Lung microvascular endothelial cell (primary cell): ENCODE data around the gene PLEKHA6. TPM values are rescaled to one million over a fixed set of nuclear protein-coding genes. Genes with fewer than 3 reads are reported as not detected.

Experiments used
- DNase-seq, 2 donors: peaks; one replicate each; pipeline versions ENCODE4 v3.0.0 to v3.0.0-alpha.2; 2010; ENCODE audit warnings: low read depth in 2 of 2
- total RNA-seq: library from RNA; depleted of rRNA; stranded (reverse); fragments of >200 nt; gene quantifications from 2 replicates; pipeline ENCODE4 v1.2.1, GENCODE V29; 2014

PLEKHA6 gene
- total RNA-seq, 1 donor from 2014 or later, result 0.40 TPM

DNA sequence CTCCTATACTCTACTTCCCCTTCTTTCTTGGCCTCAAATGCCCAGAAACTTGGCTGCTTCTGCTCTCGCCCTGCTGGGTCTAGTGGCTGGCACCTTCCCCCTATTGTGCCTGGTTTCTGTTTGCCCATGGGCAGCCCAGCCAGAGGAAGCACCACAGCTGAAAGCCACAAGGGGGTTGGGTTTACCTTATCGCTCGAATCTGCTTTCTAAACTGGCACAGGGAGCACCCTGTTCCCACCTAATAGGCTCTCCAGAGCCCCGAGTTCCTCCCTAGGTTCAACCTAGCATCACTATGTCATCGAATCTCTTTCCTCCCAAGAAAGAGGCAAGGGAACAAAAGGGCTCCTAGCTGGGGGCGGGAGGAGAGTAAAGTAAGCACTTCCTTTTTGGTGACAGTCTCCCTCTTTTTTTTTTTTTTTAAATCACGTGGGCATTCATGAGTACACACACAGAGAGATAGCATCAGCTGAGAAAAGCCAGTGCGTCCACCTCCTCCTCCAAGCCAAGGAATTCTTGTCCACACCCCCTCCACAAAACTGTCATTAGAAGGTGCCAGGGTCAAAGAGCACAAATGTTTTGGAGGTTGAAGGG, 72.8 kb downstream of the PLEKHA6 start:
- peak in 1 of 2 donors; percentile 19 for DNase-seq

DNA sequence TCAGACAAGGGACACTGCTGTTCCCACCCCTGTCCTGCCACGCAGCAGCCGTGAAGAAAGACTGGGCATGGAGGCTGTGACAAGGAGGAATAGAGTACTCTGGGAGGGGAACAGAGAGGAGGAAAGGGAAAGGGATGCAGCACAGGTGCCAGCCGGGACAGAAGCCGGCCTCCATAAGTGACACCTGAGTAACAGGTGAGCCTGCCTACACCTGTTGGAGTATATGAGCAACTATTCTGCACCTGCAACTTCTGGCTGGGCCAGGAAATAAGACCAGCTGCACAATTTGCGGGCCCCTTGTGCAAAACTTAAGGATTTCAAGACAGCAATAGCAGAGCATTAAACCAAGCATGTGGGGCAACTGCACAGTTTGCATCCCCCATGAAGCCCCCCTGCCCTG, 73.4 kb downstream of the PLEKHA6 start:
- DNase-seq, result no peak

DNA sequence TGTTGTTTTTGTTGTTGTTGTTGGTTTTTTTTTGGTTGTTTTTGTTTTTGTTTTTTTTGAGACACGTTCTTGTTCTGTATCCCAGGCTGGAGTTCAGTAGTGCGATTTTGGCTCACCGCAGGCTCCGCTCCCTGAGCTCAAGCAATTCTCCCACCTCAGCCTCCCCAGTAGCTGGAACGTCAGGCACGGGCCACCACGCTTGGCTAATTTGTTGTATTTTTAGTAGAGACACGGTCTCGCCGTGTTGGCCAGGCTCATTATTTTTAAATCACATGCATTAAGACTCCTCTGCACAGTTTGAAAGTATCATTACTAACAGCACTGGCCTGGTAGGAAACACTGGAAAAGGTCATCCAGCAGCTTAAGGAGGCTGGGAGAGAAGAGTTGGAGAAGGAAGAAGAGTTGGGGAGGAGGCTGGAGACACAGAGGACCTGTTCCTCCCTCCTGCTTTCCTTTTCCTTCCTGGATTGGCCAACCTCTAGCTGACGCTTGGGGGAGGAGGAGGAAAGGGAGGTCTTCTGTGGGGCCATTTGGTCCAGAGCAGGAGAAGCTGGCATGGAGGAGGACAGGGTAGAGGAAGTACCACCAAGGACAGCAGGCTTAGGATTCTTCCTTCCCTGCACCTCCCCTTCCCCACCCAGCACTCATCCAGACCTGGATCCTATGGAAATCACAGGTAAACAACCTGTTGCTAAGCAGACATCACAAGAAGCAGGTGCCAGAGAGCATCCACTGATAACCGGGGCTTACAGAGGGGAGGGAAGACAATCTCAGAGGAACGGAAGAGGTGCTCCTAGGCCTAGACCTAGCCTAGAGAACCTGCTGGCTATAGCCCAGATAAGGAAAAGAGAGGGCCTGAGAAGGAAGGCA, 74.1 kb downstream of the PLEKHA6 start:
- DNase-seq, result no peak

DNA sequence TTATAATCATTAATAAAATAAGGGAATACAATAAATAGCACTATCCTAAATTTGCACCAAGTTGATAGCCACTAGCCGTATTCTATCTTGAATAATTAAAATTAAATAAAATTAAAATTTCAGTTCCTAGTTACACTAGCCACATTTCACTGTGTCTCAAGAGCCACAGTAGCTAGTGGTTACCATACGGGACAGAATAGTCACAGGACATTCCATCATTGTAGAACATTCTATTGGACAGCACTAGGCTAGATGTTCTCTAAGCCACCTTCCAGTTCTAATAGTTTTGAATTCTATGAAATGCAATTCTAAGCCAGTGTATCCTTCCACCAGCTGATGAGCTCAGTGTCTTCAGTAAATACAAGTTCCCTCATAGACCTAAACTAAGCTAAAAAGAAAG, 74.8 kb downstream of the PLEKHA6 start:
- DNase-seq, result no peak

DNA sequence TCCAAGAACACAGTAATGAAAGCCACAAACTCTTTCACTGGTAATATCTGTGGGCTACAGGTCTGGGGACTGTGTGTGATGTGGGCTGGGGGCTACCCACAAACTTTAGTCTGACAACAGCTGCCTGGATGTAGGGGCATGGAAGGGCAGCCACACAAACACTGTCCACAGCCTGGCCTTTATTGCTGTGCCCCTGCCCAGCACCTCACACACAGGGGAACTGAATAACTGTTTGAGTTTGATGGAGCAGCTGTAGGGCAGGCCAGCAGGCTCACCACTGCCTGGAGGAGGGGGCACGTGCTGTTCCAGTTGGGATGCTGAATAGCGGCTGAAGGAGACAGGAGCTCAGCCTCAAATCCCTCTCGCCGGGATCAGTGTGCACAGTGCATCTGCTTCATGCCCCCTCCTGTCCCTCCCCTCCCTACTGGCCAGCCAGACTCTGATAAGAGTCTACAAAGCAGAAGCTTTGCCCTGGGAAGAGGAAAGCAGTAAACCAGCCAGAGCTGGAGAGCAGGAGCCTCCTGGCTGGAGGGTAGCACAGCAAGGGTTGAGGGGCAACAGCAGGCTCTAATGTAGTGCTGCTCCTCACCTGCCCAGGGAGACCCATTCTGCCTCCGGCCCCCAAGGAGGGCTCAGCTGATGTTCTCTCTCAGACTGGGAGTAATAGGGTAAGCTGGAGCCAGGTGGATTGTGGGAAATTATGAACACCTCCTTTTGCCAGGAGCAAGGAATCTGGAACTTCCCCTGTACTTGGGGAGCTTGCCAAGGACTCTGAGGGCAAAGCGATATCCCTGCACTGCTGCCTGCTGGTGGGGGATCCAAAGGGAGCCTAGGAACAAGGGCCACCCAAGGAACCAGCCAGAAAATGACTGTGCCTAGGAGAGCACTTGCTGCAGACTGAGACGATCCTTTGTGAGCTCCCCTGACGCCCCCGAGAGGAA, 75.7 kb downstream of the PLEKHA6 start:
- DNase-seq, result no peak

DNA sequence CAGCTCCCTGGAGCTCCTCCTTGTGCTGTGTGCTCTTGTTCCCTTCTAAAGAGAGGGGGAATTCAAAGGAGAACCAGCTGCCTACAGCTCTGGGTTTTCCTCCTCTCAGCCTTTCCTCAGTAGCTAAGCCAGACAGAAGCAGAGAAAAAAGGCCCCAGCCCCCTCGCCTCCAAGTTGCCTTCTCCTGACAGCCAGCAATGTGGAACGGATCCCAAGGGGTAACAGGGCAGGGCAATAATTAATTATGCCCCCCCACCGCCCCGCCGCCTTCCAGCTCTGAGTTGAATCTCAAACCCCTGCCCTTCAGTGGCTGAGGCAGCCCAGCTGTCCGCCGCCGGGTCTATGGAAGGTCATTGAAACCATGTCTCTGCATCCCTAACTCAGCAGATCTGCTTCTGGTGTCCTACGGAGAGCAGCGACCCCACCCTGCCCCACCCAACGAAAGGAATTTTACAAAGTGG, 76.9 kb downstream of the PLEKHA6 start:
- no peak for DNase-seq

DNA sequence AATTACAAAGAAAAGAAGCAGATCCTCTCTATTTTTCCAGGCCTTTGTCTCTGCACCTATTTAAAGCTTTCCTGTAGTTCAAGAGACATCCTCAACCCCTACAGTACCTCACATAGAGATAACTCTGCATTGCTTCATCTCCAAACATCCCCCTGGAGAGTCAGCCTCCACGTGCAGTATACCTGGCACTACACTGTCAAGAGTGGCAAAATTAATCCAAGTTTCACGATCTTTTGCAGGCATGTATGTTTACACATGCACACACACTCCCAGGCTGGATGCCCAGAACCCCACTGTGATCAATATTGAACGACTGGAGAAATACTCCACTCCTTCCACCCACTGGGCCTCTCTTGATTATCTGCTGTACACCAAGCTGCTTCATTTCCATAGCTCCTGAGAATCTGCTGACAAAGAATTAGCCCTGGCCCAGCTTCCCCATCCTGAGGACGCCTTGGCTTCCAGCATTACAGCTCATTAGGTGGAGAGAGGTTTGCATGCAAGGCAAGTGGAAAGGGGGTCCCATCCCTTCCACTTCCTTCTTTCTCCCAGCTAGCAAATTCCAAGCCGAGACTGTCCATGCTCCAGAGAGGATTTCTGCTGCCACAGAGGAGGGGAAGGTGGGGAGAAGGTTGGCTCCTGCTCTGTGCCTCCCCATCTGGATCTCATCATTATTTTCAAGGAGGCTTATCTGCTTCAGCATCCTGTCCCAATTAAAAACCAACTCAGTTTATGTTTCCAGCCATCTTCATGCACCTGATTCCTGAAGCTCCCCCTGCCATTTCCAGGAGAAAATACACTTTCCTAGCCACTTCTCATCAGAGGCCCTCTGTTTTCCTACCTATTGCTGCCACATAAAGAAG, 79.4 kb downstream of the PLEKHA6 start:
- DNase-seq, result no peak

DNA sequence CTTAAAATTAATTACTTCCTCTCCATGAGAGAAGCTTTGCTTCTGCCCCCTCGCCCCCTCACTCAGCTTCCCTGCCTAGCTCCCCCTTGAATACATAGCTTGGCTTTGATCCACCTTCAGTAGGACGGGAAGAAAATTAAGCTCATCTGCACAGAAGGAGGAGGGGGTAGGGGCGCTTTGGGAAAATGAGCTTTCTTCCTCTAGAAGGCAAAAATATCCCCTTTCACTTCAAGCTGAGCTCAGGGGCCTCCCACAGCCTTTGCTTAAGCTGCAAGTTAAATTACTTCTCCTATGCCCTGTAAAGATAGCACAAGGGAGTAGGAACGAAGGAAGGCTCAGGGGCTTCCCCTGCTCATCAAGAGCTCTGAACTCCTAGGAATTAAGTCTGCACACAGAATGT, 80.8 kb downstream of the PLEKHA6 start:
- DNase-seq, result no peak

DNA sequence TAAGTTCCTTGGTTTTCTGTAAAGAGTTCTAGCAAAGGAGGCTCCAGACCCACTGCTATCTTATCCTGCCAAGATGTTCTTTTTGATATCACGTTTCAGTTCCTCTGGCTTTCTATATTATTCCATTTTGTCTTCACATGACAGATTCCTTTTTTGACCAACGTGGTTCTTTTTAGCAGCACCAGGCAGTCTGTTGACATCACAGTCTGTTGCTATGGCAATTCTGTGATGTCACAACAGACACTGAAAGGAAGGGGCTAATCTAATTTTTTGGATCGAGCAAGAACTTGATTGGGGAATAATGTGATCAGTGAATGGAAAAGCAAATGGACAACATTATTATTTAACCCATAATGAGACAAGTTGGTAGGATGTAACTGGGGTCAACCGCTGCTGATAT, 81.5 kb downstream of the PLEKHA6 start:
- peak in 1 of 2 donors; percentile 19 for DNase-seq

DNA sequence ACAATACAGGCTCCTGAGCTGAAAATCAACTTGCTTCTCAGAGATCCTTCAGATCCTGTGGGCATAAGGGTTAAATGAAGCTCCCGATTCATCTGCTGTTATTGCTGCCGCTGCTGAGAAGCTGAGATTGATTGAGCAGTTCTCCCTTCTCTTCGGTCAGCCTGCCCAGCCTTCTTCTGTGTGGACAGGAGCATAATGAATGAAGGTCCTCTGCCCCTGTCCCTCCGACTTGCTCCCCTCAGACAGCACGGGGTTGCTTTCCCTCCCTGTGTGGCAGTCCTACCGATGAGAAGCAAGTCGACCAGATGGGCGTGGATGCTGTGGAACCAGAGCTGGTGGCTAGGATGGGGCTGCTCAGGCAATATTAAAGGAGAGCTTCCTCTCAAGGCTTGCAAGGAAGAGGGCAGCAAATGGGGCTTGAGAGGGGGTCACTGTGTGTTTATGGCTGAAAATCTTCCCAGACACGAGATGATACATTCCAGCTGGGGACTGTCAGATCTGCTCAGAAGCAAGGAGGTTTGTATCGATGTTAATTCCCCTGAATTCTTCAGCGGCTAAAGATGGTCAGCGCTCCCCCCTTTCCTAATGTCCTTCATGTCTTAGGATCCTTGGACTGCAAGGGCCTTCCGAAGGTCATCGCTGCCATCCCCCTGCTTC, 82.0 kb downstream of the PLEKHA6 start:
- no peak for DNase-seq

DNA sequence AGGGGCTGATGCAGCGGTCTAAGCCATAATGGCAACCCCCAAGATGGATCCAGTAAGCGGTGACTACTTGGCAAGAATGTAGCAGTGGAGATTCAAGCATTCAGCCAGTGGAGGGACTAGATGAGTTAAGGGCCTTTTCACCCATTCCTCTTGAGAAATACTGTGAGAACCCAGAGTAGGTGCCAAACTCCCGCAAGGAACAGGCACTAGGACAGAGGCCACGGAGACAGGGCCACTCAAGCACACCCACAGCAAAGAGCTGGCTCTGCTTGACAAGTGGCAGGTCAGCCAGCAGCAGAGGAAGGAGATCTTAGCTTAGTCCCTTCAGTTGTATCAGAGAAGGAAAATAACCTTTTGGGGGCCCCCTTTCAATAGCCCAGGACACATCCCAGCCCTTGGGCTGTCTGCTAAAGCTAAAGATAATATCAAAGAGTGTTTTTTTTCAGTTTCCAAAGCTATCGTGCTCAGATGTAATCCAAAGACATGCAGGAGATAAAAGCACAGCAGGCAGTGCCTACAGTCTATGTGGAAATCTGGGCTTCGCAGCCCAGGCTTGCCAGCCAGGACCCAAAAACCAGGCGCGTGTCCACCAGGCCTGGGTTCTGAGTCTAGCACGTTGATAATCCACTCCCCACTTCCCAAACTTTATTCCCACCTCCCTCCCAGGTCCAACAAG, 83.9 kb downstream of the PLEKHA6 start:
- no peak for DNase-seq

DNA sequence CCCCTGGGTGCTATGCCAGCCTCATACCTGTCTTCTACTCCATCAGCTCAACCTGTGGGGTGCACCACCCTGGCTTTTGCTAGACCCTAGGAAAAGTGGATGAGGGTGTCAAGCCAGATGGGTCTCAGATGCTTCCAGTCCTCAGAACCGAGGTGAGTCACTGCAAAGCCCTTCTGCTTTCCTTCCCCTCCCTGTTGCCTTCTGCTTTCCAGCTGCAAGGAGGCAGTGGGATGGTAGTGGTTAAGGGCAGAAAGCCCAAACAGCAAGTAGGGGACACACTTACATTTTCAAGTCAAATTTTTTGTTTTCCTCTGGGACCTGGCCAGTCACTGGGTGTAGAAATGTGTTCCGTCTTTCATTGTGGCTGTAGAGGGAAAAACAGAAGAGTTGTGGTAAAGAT, 85.3 kb downstream of the PLEKHA6 start:
- no peak for DNase-seq

DNA sequence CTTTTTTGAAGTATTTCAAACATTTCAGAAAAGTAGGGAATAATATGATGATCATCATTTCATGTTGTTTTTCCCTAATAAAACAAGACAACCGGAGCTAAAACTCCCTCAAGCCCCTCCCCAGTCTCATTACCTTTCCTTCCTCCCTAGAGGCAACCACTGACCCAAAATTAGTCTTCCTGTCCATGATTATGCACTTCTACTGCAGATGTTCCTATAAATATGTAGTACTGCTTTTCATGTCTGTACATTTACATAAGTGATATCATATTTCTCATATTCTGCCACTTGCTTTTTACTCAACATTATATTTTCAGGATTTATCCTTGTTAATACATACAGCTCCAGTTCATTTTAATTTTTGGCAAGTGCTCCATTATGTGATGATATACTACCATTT, 87.2 kb downstream of the PLEKHA6 start:
- DNase-seq, result no peak

DNA sequence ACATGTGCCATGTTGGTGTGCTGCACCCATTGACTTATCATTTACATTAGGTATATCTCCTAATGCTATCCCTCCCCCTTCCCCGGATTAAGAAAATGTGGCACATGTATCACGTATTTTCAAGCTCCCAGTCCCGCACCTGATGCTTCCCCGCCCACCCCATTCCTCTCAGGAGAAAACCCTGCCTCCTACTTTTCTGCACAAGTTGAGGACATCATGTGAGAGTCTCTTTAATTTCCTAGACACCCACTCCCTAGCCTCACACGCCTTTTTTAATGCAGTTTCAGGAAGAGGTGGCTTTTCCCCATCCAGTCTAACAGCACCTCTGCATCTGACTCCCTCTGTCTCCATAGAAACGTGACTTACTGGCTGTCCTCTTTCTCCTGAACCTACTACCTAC, 87.8 kb downstream of the PLEKHA6 start:
- no peak for DNase-seq

DNA sequence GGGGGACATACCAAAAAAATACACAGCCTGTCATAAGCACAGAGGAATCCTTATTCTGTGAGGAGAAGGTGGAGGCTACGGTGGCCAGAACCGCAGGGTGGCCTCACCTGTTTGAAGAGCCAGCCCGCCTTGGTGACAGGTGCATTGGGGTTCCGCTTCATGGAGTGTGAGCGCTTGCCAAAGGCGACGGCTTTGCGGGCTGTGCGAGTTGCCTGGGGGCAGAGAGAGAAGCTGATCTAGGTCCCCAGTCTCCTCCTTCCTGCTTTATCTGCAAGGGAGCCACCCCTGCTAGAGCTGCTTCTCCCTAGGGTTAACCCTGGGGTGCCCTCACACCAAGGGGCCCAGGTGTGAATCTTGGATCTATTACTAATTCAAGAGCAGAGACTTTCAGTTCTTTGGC, 91.6 kb downstream of the PLEKHA6 start:
- no peak for DNase-seq

DNA sequence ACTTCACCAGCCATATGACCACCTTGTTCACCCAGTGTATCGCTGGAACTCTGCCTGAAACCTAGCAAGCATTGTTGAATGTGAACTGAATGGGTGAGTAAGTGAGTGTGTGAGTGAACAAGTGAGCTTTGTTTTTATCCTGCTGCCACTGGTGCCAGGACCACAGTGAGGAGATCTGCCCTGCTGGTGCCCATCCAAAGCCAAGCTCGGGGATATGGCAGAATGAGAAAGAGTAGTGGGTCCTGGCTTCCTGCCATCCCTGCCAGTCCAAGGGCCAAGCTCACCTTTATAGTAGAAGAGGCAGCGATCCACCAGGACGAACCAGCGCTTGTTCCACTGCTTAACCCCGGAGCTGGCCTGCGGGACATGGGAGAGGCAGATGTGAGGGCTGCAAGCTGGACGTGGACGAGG, 92.5 kb downstream of the PLEKHA6 start:
- DNase-seq, result no peak

DNA sequence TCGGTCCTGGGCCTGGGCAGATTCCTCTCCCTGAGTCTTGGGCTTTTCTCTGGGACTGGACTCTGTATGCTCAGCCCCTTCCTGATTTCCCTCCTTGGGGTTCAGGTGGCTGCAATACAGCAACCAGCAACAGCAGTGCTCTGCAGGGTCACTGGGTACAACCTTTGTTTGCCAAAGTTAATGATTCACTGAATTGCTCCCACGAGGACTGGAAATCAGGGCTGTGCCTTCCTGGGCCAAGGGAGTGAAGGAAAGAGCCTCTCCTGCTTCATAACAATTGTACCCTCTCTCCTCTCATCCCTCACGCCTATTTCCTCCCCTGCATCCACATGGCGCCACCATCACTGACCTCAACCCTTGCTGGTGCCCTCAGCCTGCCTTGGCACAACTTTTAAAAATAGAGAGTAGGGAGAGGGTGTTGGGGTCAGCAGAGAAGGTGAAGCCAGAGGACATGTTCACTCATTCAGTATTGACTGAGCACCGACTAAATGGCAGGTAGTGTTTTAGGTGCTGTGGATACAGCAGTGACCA, 93.2 kb downstream of the PLEKHA6 start:
- DNase-seq, result no peak

DNA sequence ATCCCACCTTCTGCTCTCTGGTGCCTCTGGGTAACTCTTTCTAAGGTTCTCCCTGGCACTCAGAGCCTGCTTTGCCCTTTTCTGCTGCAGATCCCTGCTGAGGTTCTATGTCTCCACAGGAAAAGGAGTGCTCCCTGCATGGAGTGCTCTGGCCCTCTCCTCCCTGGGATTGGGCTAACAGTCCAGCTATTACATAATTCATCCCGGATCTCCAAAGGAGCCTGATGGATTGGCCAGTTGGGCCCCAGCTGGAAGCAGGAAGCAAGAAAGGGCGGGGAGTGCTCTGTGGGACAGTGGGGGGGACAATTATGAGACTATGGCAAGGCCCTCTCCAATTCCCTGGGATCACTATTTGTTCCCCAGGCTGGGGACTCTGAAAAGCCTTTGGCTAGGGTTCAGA, 94.1 kb downstream of the PLEKHA6 start:
- DNase-seq, result no peak

DNA sequence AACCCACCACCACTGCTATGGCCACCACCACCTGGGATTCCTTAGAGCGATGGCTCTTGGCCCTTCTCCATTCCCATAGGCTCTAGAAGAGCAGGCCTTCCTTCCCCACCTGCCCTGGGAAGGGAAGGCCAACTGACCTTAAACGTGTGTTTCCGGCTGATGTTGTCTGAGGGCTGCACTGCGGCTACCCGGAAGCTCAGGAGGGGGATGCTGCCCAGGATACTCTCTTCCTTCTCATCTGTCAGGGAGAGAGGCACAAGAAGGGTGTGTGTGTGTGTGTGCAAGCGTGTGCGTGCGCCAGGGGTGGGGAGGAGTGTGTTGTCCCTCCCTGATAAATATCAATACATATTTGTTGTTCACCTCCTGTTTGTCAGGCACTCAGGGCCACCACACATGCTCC, 94.9 kb downstream of the PLEKHA6 start:
- peak; percentile 9 to 58 for DNase-seq
